H9 (cell line): Measurements from ENCODE around the gene AGBL4. TPM values are rescaled to one million over a fixed set of nuclear protein-coding genes. Genes with fewer than 3 reads are reported as not detected.

ENCODE experiments used
- DNase-seq: peaks from one replicate; pipeline ENCODE4 v3.0.0-alpha.2; 2017
- H2AFZ ChIP-seq: one replicate; pipeline ENCODE4 v1.6.1; 2013; ENCODE audit warnings: mild to moderate bottlenecking, low read length, control low read depth, moderate library complexity
- H2AK5ac ChIP-seq: 2 replicates; pipeline ENCODE4 v1.6.1; 2013; ENCODE audit warnings: low read length, control low read depth, mixed read lengths; ENCODE audit not compliant: insufficient read length
- H2BK120ac ChIP-seq: one replicate; pipeline ENCODE4 v1.6.1; 2013; ENCODE audit warnings: low read depth, mild to moderate bottlenecking, low read length, control low read depth, inconsistent platforms; ENCODE audit not compliant: poor library complexity, severe bottlenecking
- H2BK12ac ChIP-seq: 2 replicates; pipeline ENCODE4 v1.6.1; 2013; ENCODE audit warnings: low read length, control low read depth, mixed read lengths, low read depth; ENCODE audit not compliant: insufficient read length
- H2BK15ac ChIP-seq: 2 replicates; pipeline ENCODE4 v1.6.1; 2013; ENCODE audit warnings: low read depth, low read length, control low read depth
- H2BK20ac ChIP-seq: one replicate; pipeline ENCODE4 v1.6.1; 2013; ENCODE audit warnings: low read depth, mild to moderate bottlenecking, low read length, control low read depth, inconsistent platforms; ENCODE audit not compliant: poor library complexity, severe bottlenecking
- H2BK5ac ChIP-seq: 2 replicates; pipeline ENCODE4 v1.6.1; 2013; ENCODE audit warnings: low read length, control low read depth, mixed read lengths; ENCODE audit not compliant: insufficient read length
- H3K14ac ChIP-seq: 2 replicates; pipeline ENCODE4 v1.6.1; 2013; ENCODE audit warnings: low read length, control low read depth; ENCODE audit not compliant: insufficient read depth
- H3K18ac ChIP-seq: 2 replicates; pipeline ENCODE4 v1.6.1; 2013; ENCODE audit warnings: low read depth, mild to moderate bottlenecking, mixed read lengths, low read length, control low read depth; ENCODE audit not compliant: insufficient read length
- H3K23ac ChIP-seq: 2 replicates; pipeline ENCODE4 v1.6.1; 2013; ENCODE audit warnings: low read length, control low read depth, mixed read lengths, low read depth; ENCODE audit not compliant: insufficient read length
- H3K23me2 ChIP-seq: 2 replicates; pipeline ENCODE4 v1.6.1; 2013; ENCODE audit warnings: low read depth, mild to moderate bottlenecking, mixed read lengths, low read length, control low read depth; ENCODE audit not compliant: insufficient read length, poor library complexity, severe bottlenecking
- H3K27ac ChIP-seq: 2 replicates; pipeline ENCODE4 v1.5.1; 2013; ENCODE audit warnings: low read length, control low read depth, mixed read lengths, low read depth; ENCODE audit not compliant: insufficient read length
- H3K27me3 ChIP-seq: 2 replicates; pipeline ENCODE4 v1.6.1; 2013; ENCODE audit warnings: low read length, control low read depth, inconsistent platforms; ENCODE audit not compliant: insufficient read depth
- H3K4ac ChIP-seq: 2 replicates; pipeline ENCODE4 v1.6.1; 2013; ENCODE audit warnings: low read depth, mild to moderate bottlenecking, control low read depth, inconsistent platforms, low read length, moderate library complexity
- H3K4me1 ChIP-seq: 2 replicates; pipeline ENCODE4 v1.6.1; 2013; ENCODE audit warnings: low read length, control low read depth, inconsistent platforms; ENCODE audit not compliant: insufficient read depth
- H3K4me2 ChIP-seq: 2 replicates; pipeline ENCODE4 v1.6.1; 2013; ENCODE audit warnings: low read length, control low read depth, mixed read lengths; ENCODE audit not compliant: insufficient read length, insufficient read depth
- H3K56ac ChIP-seq: 2 replicates; pipeline ENCODE4 v1.6.1; 2013; ENCODE audit warnings: low read depth, mild to moderate bottlenecking, mixed read lengths, low read length, control low read depth; ENCODE audit not compliant: insufficient read length
- H3K79me1 ChIP-seq: 2 replicates; pipeline ENCODE4 v1.6.1; 2013; ENCODE audit warnings: low read depth, mild to moderate bottlenecking, moderate library complexity, low read length, control low read depth, inconsistent platforms; ENCODE audit not compliant: insufficient read depth, poor library complexity, severe bottlenecking
- H3K79me2 ChIP-seq: 2 replicates; pipeline ENCODE4 v1.6.1; 2013; ENCODE audit warnings: low read length, control low read depth, inconsistent platforms; ENCODE audit not compliant: insufficient read depth
- H3K9ac ChIP-seq: 2 replicates; pipeline ENCODE4 v1.6.1; 2013; ENCODE audit warnings: low read length, control low read depth, mixed read lengths; ENCODE audit not compliant: insufficient read length; ENCODE audit errors: extremely low read depth
- H3K9me3 ChIP-seq: one replicate; pipeline ENCODE4 v1.6.1; 2013; ENCODE audit warnings: low read depth, low read length, inconsistent platforms; ENCODE audit not compliant: control insufficient read depth
- H3T11ph ChIP-seq: one replicate; pipeline ENCODE4 v1.6.1; 2013; ENCODE audit warnings: mild to moderate bottlenecking, low read length, control low read depth, inconsistent platforms
- H4K20me1 ChIP-seq: one replicate; pipeline ENCODE4 v1.6.1; 2013; ENCODE audit not compliant: control insufficient read depth, insufficient read length, insufficient read depth
- H4K5ac ChIP-seq: 2 replicates; pipeline ENCODE4 v1.6.1; 2013; ENCODE audit warnings: low read depth, mild to moderate bottlenecking, mixed read lengths, low read length, control low read depth; ENCODE audit not compliant: insufficient read length
- H4K8ac ChIP-seq: replicated peaks from 2 replicates; pipeline ENCODE4 v1.6.1; 2013; ENCODE audit warnings: low read length, control low read depth, mixed read lengths, low read depth; ENCODE audit not compliant: insufficient read length
- H4K91ac ChIP-seq: 2 replicates; pipeline ENCODE4 v1.6.1; 2013; ENCODE audit warnings: low read depth, mild to moderate bottlenecking, moderate library complexity, mixed read lengths, low read length, control low read depth; ENCODE audit not compliant: insufficient read length
- H3K27ac Mint-ChIP-seq, 3 experiments: 2 replicates in 2 of 3; 3 replicates in 1 of 3; pipeline ENCODE4 v1.8.0; 2020 to 2021; ENCODE audit warnings: mixed read lengths in 3 of 3, mild to moderate bottlenecking in 1 of 3, moderate library complexity in 1 of 3
- H3K27me3 Mint-ChIP-seq: 2 replicates; pipeline ENCODE4 v1.8.0; 2021; ENCODE audit warnings: low read depth, mild to moderate bottlenecking, moderate library complexity, mixed read lengths
- H3K36me3 Mint-ChIP-seq, 3 experiments: 2 replicates in 2 of 3; 3 replicates in 1 of 3; pipeline ENCODE4 v1.8.0; 2020 to 2021; ENCODE audit warnings: low read depth in 3 of 3, mixed read lengths in 3 of 3; ENCODE audit not compliant: insufficient read depth in 1 of 3
- H3K4me1 Mint-ChIP-seq, 2 experiments: 2 replicates each; pipeline ENCODE4 v1.8.0; 2020; ENCODE audit warnings: mixed read lengths in 2 of 2
- H3K4me3 Mint-ChIP-seq, 2 experiments: 2 replicates in 1 of 2; 3 replicates in 1 of 2; pipeline ENCODE4 v1.8.0; 2020 to 2021; ENCODE audit warnings: mild to moderate bottlenecking in 2 of 2, mixed read lengths in 2 of 2, moderate library complexity in 1 of 2
- H3K9me3 Mint-ChIP-seq, 2 experiments: 2 replicates in 1 of 2; 3 replicates in 1 of 2; pipeline ENCODE4 v1.8.0; 2020; ENCODE audit warnings: mild to moderate bottlenecking in 2 of 2, mixed read lengths in 2 of 2, moderate library complexity in 1 of 2
- CTCF ChIP-seq: fragments of 200-600 bp; sonication (generic); conservative IDR thresholded peaks from 3 replicates; pipeline ENCODE4 v1.8.0; 2021; ENCODE audit warnings: antibody characterized with exemption, mild to moderate bottlenecking
- WGBS: extraction: QIAGEN DNeasy Blood & Tissue Kit; methylation state at CpG from one replicate; pipeline ENCODE4 v1.1.7; 2013; ENCODE audit warnings: missing lambda C conversion rate, low lambda C conversion rate, mixed read lengths; ENCODE audit not compliant: insufficient read length; ENCODE audit errors: extremely low coverage; 5-methylcytosine and 5-hydroxymethylcytosine counted together
- total RNA-seq: library from RNA; stranded (reverse); gene quantifications from 2 replicates; pipeline ENCODE4 v1.2.1, GENCODE V29; 2021

Gene AGBL4
- total RNA-seq, 1 experiment from 2014 or later = not detected

GRCh38 chr1:48775831-48776392, 1247.8 kb downstream of the AGBL4 start:
- Histone ChIP-seq H3K23me2 (peaks cover 10% of the 10 kb centered on the region), H3K4me2 (peak overlapping the region; percentile 64), H3K18ac (no peak overlapping the region), H3K23ac (no peak overlapping the region), H3K79me2 (no peaks in the 10 kb centered on the region; the same call in 1 of the 2 replicates), H4K5ac (no peak overlapping the region), H3K9ac (peak overlapping the region; percentile 1), H2BK5ac (no peak overlapping the region), H3K9me3 (no peaks in the 10 kb centered on the region), H3K14ac (no peak overlapping the region), H3K4me1 (no peaks in the 10 kb centered on the region), H4K20me1 (no peaks in the 10 kb centered on the region), H3K56ac (no peak overlapping the region), H3K79me1 (no peaks in the 10 kb centered on the region), H3K27me3 (no peaks in the 10 kb centered on the region), H2AFZ (no peak overlapping the region), H2BK12ac (no peak overlapping the region), H2AK5ac (no peak overlapping the region), H2BK120ac (no peak overlapping the region), H4K91ac (no peak overlapping the region), H3T11ph (no peak overlapping the region), H4K8ac (no peak overlapping the region), H2BK20ac (no peak overlapping the region), H2BK15ac (no peak overlapping the region), H3K4ac (no peak overlapping the region), H3K27ac (no peak overlapping the region)
- H3K4me3 Mint-ChIP-seq = peak overlapping the region; percentile 77 to 90
- DNase-seq = no peak
- no CpG with 5 or more reads among the region's 7 CpGs for WGBS
- H3K9me3 Mint-ChIP-seq = no peaks in the 10 kb centered on the region
- peaks cover 16% of the 10 kb centered on the region for H3K27me3 Mint-ChIP-seq
- no peak for TF ChIP-seq CTCF
- peaks cover 0 to 25% (median 12%) of the 10 kb centered on the region in 3 experiments; a peak in 5 of 7 replicates for H3K36me3 Mint-ChIP-seq
- H3K27ac Mint-ChIP-seq = peak overlapping the region; percentile 1 to 14 (median 6); a peak in 5 of 7 replicates
- H3K4me1 Mint-ChIP-seq = peaks cover 8 to 18% of the 10 kb centered on the region in 2 experiments
